Rectal smooth muscle tissue (tissue), 1 donor: ENCODE results near the gene LGSN.
"Not testable (repeated sequence)": the region's sequence is repeated elsewhere in the genome, so short reads cannot be mapped to it uniquely, and the experiment has no call there.

Experiments
- H3K27ac ChIP-seq: one replicate; pipeline ENCODE4 v1.7.0; 2013; ENCODE audit warnings: low read depth, low read length, inconsistent platforms
- H3K27me3 ChIP-seq: one replicate; pipeline ENCODE4 v1.7.0; 2013; ENCODE audit warnings: low read length; ENCODE audit not compliant: control insufficient read depth, insufficient read depth
- H3K36me3 ChIP-seq: one replicate; pipeline ENCODE4 v1.7.0; 2013; ENCODE audit warnings: low read length; ENCODE audit not compliant: control insufficient read depth, insufficient read depth
- H3K4me1 ChIP-seq: one replicate; pipeline ENCODE4 v1.7.0; 2013; ENCODE audit warnings: low read length; ENCODE audit not compliant: control insufficient read depth, insufficient read depth
- H3K4me3 ChIP-seq: one replicate; pipeline ENCODE4 v1.7.0; 2013; ENCODE audit warnings: low read length
- H3K9ac ChIP-seq: one replicate; pipeline ENCODE4 v1.7.0; 2013; ENCODE audit warnings: low read length

LGSN gene

GRCh38 chr6:63263444-63263843, 56.3 kb downstream of the LGSN start:
- no peaks in the 10 kb centered on the region for H3K27me3 ChIP-seq
- no peak overlapping the region for H3K9ac ChIP-seq
- no peaks in the 10 kb centered on the region for H3K4me1 ChIP-seq
- H3K27ac ChIP-seq: no peak overlapping the region
- no peak overlapping the region for H3K4me3 ChIP-seq
- no peaks in the 10 kb centered on the region for H3K36me3 ChIP-seq

- Histone ChIP-seq H3K36me3 (no peaks in the 10 kb centered on the region), H3K4me1 (no peaks in the 10 kb centered on the region), H3K9ac (no peak overlapping the region), H3K4me3 (no peak overlapping the region), H3K27me3 (no peaks in the 10 kb centered on the region), H3K27ac (no peak overlapping the region)
Observed at GRCh38 chr6:63261820-63262219, 58.0 kb downstream of the LGSN start.

- Histone ChIP-seq H3K36me3 (no peaks in the 10 kb centered on the region), H3K4me3 (no peak overlapping the region), H3K27me3 (no peaks in the 10 kb centered on the region), H3K9ac (no peak overlapping the region), H3K27ac (no peak overlapping the region), H3K4me1 (no peaks in the 10 kb centered on the region)
Observed at GRCh38 chr6:63259153-63259552, 60.6 kb downstream of the LGSN start.

DNA sequence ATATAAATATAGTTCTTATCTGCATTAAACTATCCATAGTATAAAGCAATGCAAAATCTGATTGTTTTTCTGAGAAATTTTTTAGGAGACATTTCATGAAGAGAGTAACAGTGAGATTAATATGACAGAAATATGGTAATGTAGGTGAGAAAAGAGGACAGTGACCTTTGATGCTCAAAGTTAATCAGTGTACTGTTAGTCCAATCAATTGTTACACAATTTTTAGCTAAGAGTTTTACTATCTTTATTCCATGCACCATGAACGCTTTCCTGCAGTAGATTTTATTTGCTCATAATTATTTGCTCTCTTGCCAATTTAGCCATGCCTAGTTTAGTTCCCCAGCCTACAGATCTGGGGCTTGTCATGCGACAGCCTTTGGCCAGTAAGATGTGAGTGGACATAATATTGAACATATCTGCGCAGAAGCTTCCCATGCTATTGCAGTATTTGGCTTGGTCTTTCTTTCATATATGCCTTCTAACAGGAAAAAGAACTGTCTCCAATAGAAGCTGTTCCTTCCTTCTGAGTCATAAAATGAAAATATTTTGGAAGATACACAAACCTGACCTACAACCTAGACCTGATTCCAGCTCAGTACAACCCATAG, 69.8 kb downstream of the LGSN start:
- no peaks in the 10 kb centered on the region for H3K36me3 ChIP-seq
- no peak overlapping the region for H3K4me3 ChIP-seq
- H3K27me3 ChIP-seq: no peaks in the 10 kb centered on the region
- no peak overlapping the region for H3K27ac ChIP-seq
- H3K4me1 ChIP-seq: no peaks in the 10 kb centered on the region
- H3K9ac ChIP-seq: no peak overlapping the region

- H3K4me1 ChIP-seq: no peaks in the 10 kb centered on the region
- no peak overlapping the region for H3K27ac ChIP-seq
- H3K36me3 ChIP-seq: no peaks in the 10 kb centered on the region
- H3K27me3 ChIP-seq: no peaks in the 10 kb centered on the region
- H3K9ac ChIP-seq: no peak overlapping the region
- no peak overlapping the region for H3K4me3 ChIP-seq
Observed at GRCh38 chr6:63246581-63246980, 73.2 kb downstream of the LGSN start.

DNA sequence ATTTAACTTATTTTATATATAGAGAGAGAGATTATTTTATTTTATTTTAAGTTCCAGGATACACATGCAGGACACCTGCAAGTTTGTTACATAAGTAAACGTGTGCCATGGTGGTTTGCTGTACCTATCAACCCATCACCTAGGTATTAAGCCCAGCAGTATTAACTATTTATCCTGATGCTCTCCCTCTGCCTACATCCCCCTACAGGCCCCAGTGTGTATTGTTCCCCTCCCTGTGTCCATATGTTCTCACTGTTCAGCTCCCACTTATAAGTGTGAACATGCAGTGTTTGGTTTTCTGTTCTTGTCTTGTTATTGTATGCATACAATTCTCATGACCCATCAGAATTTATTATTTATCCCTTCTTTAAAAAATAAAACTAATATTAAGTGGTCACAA, 73.9 kb downstream of the LGSN start:
- H3K9ac ChIP-seq: no peak overlapping the region
- no peak overlapping the region for H3K4me3 ChIP-seq
- H3K36me3 ChIP-seq: no peaks in the 10 kb centered on the region
- no peaks in the 10 kb centered on the region for H3K27me3 ChIP-seq
- no peaks in the 10 kb centered on the region for H3K4me1 ChIP-seq
- no peak overlapping the region for H3K27ac ChIP-seq

DNA sequence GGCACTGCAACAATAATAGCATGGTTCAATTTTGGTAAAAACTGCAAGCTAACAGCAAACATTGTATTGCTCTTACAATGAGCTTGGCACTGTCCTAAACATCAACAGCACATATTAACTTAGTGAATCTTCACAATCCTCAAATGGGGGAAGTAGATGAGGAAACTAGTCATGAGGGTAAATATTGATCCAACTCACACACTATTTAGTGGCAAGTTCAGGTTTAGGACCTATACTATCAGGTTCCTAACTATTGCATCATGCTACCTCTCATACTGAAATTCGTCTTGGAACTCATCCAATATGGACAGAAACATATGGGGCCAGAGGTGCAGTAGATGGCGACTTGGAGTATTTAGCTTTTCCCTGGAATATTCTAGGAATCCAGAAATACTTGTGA, 74.4 kb downstream of the LGSN start:
- no peaks in the 10 kb centered on the region for H3K36me3 ChIP-seq
- no peak overlapping the region for H3K4me3 ChIP-seq
- H3K27ac ChIP-seq: no peak overlapping the region
- no peaks in the 10 kb centered on the region for H3K27me3 ChIP-seq
- no peaks in the 10 kb centered on the region for H3K4me1 ChIP-seq
- no peak overlapping the region for H3K9ac ChIP-seq

GRCh38 chr6:63236398-63236817, 83.4 kb downstream of the LGSN start:
- H3K9ac ChIP-seq: no peak overlapping the region
- no peak overlapping the region for H3K4me3 ChIP-seq
- no peaks in the 10 kb centered on the region for H3K36me3 ChIP-seq
- no peaks in the 10 kb centered on the region for H3K4me1 ChIP-seq
- no peak overlapping the region for H3K27ac ChIP-seq
- H3K27me3 ChIP-seq: no peaks in the 10 kb centered on the region

DNA sequence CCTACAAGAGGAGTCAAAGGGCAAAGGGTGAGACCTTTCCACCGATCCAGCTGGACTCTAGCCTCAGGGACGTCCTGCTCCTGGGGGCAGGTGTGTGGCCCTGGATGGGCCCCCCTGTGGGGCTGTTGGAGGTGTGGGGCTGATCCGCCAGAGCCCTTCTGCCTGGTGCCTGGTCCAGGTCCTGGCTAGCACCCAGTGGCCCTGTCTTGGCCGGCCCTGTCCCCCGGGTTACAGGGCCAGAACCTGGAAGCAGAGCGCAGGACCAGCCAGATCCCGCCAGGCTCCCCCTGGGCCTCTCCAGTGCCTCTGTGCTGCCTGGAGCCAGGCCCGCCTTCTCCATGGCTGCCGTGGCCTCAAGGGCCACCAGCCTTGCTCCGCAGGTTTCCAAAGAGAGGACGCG, 89.3 kb downstream of the LGSN start:
- H3K36me3 ChIP-seq, H3K4me1 ChIP-seq, H3K27ac ChIP-seq, H3K4me3 ChIP-seq, H3K9ac ChIP-seq, H3K27me3 ChIP-seq: not testable (repeated sequence)

DNA sequence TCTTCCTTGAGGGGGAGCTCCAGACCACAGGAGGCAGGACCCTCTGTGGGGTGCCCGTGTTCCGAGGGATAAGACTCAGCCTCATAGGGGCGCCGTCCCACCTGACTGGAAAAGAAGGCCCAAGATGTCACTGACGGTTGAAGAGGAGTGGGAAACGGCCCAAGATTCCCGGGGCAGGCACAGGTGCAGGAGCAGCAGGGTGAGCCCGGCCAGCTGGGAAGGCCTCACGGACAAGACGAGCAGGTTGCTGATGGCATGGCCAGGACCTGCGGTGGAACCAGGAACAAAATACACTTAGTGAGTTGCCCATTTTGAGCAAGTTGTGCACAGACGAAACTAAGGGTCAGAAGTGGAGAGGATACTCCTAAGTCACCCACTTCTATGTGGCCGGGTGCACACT, 89.8 kb downstream of the LGSN start:
- not testable (repeated sequence) for H3K4me1 ChIP-seq, H3K27ac ChIP-seq, H3K27me3 ChIP-seq, H3K9ac ChIP-seq, H3K4me3 ChIP-seq, H3K36me3 ChIP-seq

DNA sequence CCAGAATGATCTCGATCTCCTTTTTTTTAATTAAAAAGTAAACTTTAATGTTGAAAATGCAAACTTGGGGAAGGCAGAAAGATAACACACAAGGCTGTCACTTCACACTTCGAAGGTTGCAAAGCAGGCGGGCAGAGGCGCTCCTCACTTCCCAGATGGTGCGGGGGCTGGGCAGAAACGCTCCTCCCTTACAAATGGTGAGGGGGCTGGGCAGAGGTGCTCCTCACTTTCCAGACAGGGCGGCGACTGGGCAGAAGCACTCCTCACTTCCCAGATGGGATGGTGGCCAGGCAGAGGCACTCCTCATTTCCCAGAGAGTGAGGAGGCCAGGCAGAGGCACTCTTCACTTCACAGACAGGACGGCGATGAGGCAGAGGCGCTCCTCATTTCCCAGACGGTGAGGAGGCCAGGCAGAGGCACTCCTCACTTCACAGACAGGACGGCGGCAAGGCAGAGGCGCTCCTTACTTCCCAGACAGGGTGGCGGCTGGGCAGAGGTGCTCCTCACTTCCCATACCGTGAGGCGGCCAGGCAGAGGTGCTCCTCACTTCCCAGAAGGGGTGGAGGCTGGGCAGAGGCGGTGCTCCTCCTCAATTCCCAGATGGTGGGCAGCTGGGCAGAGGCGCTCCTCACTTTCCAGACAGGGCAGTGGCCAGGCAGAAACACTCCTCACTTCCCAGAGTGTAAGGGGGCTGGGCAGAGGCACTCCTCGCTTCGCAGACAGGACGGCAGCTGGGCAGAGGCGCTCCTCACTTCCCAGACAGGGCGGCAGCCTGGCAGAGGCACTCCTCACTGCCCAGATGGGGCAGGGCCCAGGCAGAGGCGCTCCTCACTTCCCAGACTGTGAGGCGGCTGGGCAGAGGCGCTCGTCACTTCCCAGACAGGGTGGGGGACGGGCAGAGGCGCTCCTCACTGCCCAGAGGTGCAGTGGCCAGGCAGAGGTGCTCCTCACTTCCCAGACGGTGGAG, 91.6 kb downstream of the LGSN start:
- H3K36me3 ChIP-seq, H3K27ac ChIP-seq, H3K4me3 ChIP-seq, H3K4me1 ChIP-seq, H3K27me3 ChIP-seq, H3K9ac ChIP-seq: not testable (repeated sequence)

DNA sequence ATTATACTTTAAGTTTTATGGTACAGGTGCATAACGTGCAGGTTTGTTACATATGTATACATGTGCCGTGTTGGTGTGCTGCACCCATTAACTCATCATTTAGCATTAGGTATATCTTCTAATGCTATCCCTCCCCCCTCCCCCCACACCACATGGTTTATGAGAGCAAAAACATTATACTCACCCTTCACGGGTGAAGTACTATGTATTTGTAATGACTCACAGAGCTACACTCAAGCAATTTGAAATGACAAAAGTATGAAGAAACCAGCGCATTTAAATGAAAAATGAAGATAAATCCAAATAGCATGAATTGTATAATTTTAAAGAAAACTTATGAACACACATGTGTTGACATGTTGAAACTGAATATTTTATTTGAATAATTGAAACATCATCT, 93.8 kb downstream of the LGSN start:
- not testable (repeated sequence) for H3K27me3 ChIP-seq, H3K36me3 ChIP-seq, H3K27ac ChIP-seq, H3K9ac ChIP-seq, H3K4me3 ChIP-seq, H3K4me1 ChIP-seq
